Panc1 (cell line): ENCODE results near the gene GFER. TPM values are rescaled to one million over a fixed set of nuclear protein-coding genes. Genes with fewer than 3 reads are reported as not detected.

ENCODE experiments used
- ATAC-seq: fragments of 200-7000 bp; cut with Tn5 transposase; 2 replicates; pipeline ENCODE4 v1.9.1; 2020; ENCODE audit warnings: mild to moderate bottlenecking, moderate library complexity
- BruUV-seq: library from RNA; stranded (reverse); fragments of 400-500 nt; replicated peaks from 2 replicates; lab custom pipeline; 2021; lab: Mats Ljungman, UMichigan
- CTCF ChIA-PET: fragments of 300-600 bp; sonication (Branson Sonifier 250); formaldehyde crosslinking; loops from one replicate; lab custom pipeline; 2022; ENCODE audit warnings: antibody characterized with exemption; lab: Charles Lee
- POLR2A ChIA-PET: fragments of 300-600 bp; sonication (Branson Sonifier 250); formaldehyde crosslinking; loops from one replicate; lab custom pipeline; 2022; ENCODE audit warnings: antibody characterized with exemption; lab: Charles Lee
- DNase-seq: peaks from one replicate; pipeline ENCODE4 v3.0.0-alpha.2; 2010; ENCODE audit warnings: low read depth, low spot score
- H3K27ac ChIP-seq: 2 replicates; pipeline ENCODE4 v1.5.1; 2011; ENCODE audit warnings: mild to moderate bottlenecking, low read length, inconsistent platforms
- H3K27me3 ChIP-seq: fragments of 200-500 bp; sonication (Bioruptor generic); 2 replicates; pipeline ENCODE4 v1.6.0; 2014; ENCODE audit warnings: low read length, inconsistent platforms; ENCODE audit not compliant: control insufficient read depth, insufficient read depth
- H3K36me3 ChIP-seq: fragments of 200-500 bp; sonication (Bioruptor generic); 2 replicates; pipeline ENCODE4 v1.5.1; 2014; ENCODE audit warnings: inconsistent platforms, mild to moderate bottlenecking, low read length, moderate library complexity; ENCODE audit not compliant: control insufficient read depth, insufficient read depth
- H3K4me1 ChIP-seq: 2 replicates; pipeline ENCODE4 v1.5.1; 2011; ENCODE audit warnings: inconsistent platforms, mild to moderate bottlenecking, low read length, moderate library complexity; ENCODE audit not compliant: control insufficient read depth, insufficient read depth
- H3K4me3 ChIP-seq, 2 experiments: 2 replicates each; pipeline ENCODE4 v1.5.1; 2011 to 2012; ENCODE audit warnings: low read depth in 2 of 2, low read length in 2 of 2, mild to moderate bottlenecking in 2 of 2, inconsistent platforms in 1 of 2, moderate library complexity in 1 of 2
- H3K9me3 ChIP-seq: fragments of 200-500 bp; sonication (Bioruptor generic); 2 replicates; pipeline ENCODE4 v1.5.1; 2014; ENCODE audit warnings: low read depth, mild to moderate bottlenecking, inconsistent platforms, low read length, moderate library complexity; ENCODE audit not compliant: control insufficient read depth, insufficient read depth
- CTCF ChIP-seq: fragments of 450-650 bp; IDR thresholded peaks from 2 replicates; pipeline ENCODE4 v1.5.1; 2017; ENCODE audit warnings: mild to moderate bottlenecking
- POLR2AphosphoS5 ChIP-seq: IDR thresholded peaks from 2 replicates; pipeline ENCODE4 v1.6.1; 2012; ENCODE audit warnings: mild to moderate bottlenecking, low read depth, low read length, moderate library complexity
- SIN3A ChIP-seq: IDR thresholded peaks from 2 replicates; pipeline ENCODE4 v1.6.1; 2012; ENCODE audit warnings: low read depth, mild to moderate bottlenecking, low read length, moderate library complexity, borderline replicate concordance; ENCODE audit not compliant: insufficient read depth
- in situ Hi-C: cut with HindIII; loops from 2 replicates; pipeline ENCODE4 v1.10.0; 2016; ENCODE audit warnings: low sequenced_read_pairs, low pct_unique_long_range_greater_than_20kb
- intact Hi-C: fragments of 100-400 bp; cut with micrococcal nuclease; formaldehyde crosslinking; loops from one replicate; pipeline ENCODE4 v1.10.0; 2022; ENCODE audit not compliant: unreplicated experiment
- total RNA-seq: library from RNA; stranded (reverse); gene quantifications from one replicate; pipeline ENCODE4 v1.2.1, GENCODE V29; 2021; ENCODE audit not compliant: unreplicated experiment

The GFER gene
- total RNA-seq, 1 experiment from 2014 or later, result 49.2 TPM

GRCh38 chr16:1972490-1972877 is 11.5 kb upstream of the GFER start:
- ATAC-seq (peak; percentile 56), DNase-seq (no peak)
- Histone ChIP-seq H3K27me3 (no peaks in the 10 kb centered on the region), H3K4me3 (peak overlapping the region; percentile 90 to 96), H3K36me3 (no peaks in the 10 kb centered on the region; the same call in 1 of the 2 replicates), H3K27ac (peak overlapping the region; percentile 87), H3K9me3 (no peaks in the 10 kb centered on the region), H3K4me1 (0 out of 2 replicates have a peak, but pooled peaks cover 4% of the 10 kb centered on the region)
- TSS peak; percentile 61 for BruUV-seq
- ChIA-PET CTCF (no interaction called here), POLR2A (no interaction called here)
- no peak for TF ChIP-seq CTCF
- intact Hi-C loops, result no loop called here
- in situ Hi-C loops, result no loop called here

GRCh38 chr16:1973461-1974156 is 10.4 kb upstream of the GFER start:
- CTCF ChIA-PET, result no interaction called here
- no peaks in the 10 kb centered on the region for H3K9me3 ChIP-seq
- in situ Hi-C loops (no loop called here), intact Hi-C loops (no loop called here)
- no peak for TF ChIP-seq SIN3A
- H3K4me1 ChIP-seq, result 0 out of 2 replicates have a peak, but pooled peaks cover 4% of the 10 kb centered on the region
- DNase-seq (no peak), ATAC-seq (no peak)
- no TSS peak for BruUV-seq
- POLR2A ChIA-PET, result no interaction called here
- H3K27me3 ChIP-seq, result no peaks in the 10 kb centered on the region
- no peaks in the 10 kb centered on the region; the same call in 1 of the 2 replicates for H3K36me3 ChIP-seq
- peak overlapping the region in 1 of 2 experiments; percentile 14; a peak in 1 of 4 replicates for H3K4me3 ChIP-seq
- H3K27ac ChIP-seq, result no peak overlapping the region

DNA sequence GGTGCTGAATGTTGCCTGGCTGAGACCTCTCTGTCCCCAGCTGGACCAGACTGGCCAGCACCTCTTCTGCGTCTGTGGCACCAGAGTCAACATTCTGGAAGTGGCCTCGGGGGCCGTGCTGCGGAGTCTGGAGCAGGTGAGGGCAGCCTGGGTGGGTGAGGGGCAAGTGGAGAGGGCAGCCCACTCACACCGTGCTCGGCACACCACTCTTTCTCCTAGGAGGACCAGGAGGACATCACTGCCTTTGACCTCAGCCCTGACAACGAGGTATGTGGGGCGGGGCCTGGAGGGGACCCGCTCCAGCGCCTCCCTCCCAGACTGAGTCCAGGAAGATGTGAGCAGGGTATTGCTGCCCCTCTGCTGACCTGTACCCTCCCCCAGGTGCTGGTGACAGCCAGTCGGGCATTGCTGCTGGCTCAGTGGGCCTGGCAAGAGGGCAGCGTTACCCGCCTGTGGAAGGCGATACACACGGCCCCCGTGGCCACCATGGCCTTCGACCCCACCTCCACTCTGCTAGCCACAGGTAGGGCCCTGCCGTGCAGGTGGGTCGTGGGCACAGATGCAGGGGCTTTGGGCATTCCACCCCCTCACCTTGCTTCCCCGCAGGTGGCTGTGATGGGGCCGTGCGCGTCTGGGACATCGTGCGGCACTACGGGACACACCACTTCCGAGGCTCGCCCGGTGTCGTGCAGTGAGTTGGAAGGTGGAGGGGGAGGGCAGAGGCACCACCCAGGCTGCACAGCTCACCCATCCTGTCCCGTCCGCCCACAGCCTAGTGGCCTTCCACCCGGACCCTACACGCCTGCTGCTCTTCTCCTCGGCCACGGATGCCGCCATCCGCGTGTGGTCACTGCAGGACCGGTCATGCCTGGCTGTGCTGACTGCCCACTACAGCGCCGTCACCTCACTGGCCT is 9.6 kb upstream of the GFER start:
- Histone ChIP-seq H3K4me1 (0 out of 2 replicates have a peak, but pooled peaks cover 4% of the 10 kb centered on the region), H3K27me3 (no peaks in the 10 kb centered on the region), H3K27ac (no peak overlapping the region), H3K36me3 (no peaks in the 10 kb centered on the region; the same call in 1 of the 2 replicates), H3K4me3 (no peak overlapping the region), H3K9me3 (no peaks in the 10 kb centered on the region)
- no peak for TF ChIP-seq POLR2AphosphoS5
- ChIA-PET POLR2A (no interaction called here), CTCF (no interaction called here)
- in situ Hi-C loops (no loop called here), intact Hi-C loops (no loop called here)
- no peak for ATAC-seq
- no TSS peak for BruUV-seq
- no peak for DNase-seq
